ENCODE measurements around the gene HSD17B8. TPM values are rescaled to one million over a fixed set of nuclear protein-coding genes. Genes with fewer than 3 reads are reported as not detected.

Gene HSD17B8
- total RNA-seq, 1 experiment from 2014 or later, result 22.0 TPM

DNA sequence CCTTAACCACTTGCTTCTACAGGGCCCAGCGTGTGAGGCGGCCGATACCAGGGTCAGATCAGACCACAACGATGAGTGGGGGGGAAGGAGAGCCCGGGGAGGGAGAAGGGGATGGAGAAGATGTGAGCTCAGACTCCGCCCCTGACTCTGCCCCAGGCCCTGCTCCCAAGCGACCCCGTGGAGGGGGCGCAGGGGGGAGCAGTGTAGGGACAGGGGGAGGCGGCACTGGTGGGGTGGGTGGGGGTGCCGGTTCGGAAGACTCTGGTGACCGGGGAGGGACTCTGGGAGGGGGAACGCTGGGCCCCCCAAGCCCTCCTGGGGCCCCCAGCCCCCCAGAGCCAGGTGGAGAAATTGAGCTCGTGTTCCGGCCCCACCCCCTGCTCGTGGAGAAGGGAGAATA lies 6.7 kb downstream of the HSD17B8 start:
- ChIA-PET CTCF (no interaction called here), POLR2A (no interaction called here)

DNA sequence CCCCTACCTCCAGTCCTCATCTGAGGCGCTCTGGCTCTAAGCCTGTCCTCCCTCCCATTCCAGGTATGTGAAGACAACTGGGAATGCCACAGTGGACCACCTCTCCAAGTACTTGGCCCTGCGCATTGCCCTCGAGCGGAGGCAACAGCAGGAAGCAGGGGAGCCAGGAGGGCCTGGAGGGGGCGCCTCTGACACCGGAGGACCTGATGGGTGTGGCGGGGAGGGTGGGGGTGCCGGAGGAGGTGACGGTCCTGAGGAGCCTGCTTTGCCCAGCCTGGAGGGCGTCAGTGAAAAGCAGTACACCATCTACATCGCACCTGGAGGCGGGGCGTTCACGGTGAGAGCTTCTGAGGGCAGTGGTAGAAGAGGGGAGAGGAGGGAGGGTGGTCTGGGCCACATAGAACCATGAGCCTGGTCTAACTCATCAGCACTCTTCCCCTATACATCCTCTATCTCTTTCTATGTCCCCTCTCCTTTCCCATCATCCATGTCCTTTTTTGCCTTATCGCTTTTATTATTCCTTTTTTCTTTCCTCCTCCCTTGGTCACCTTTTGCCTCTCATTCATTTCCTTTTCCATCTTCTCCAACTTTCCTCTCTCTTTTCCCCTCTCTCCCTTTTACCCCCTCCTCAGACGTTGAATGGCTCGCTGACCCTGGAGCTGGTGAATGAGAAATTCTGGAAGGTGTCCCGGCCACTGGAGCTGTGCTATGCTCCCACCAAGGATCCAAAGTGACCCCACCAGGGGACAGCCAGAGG lies 7.4 kb downstream of the HSD17B8 start:
- Histone ChIP-seq H3K4me3 (replicated peaks in 1 of 2; ENCODE audit: low read depth in 1 of 2, low read length in 2 of 2) (no peak overlapping the region), H3K36me3 (ENCODE audit: control insufficient read depth in 1 of 2, insufficient read depth in 2 of 2, low read length in 2 of 2) (peaks cover 10 to 15% of the 10 kb centered on the region in 2 experiments; a peak in 3 of 4 replicates), H3K9me3 (ENCODE audit: control insufficient read depth in 1 of 2, insufficient read depth in 1 of 2, low read depth in 1 of 2, low read length in 2 of 2) (no peaks in the 10 kb centered on the region), H3K79me2 (ENCODE audit: insufficient read depth, low read length) (peaks cover 15% of the 10 kb centered on the region), H2AFZ (ENCODE audit: low read depth, low read length, poor library complexity, severe bottlenecking) (no peak overlapping the region), H3K4me1 (ENCODE audit: control insufficient read depth in 1 of 2, insufficient read depth in 2 of 2, low read length in 2 of 2) (peaks cover 5 to 18% of the 10 kb centered on the region in 2 experiments), H3K9ac (ENCODE audit: low read length) (no peak overlapping the region), H3K9me2 (ENCODE audit: insufficient read depth) (no peaks in the 10 kb centered on the region), H3K4me2 (ENCODE audit: low read length) (no peak overlapping the region), H3K27ac (ENCODE audit: low read depth, low read length) (no peak overlapping the region), H4K20me1 (ENCODE audit: insufficient read depth) (no peaks in the 10 kb centered on the region), H3K27me3 (ENCODE audit: insufficient read depth, low read length) (no peaks in the 10 kb centered on the region)
- ChIA-PET CTCF (no interaction called here), POLR2A (no interaction called here), RAD21 (ENCODE audit: low non-redundant PET in 1 of 2, low total read pairs in 2 of 2, uncharacterized antibody in 2 of 2, unreplicated experiment in 2 of 2) (no interaction called here)
- ATAC-seq (no peak), DNase-seq (ENCODE audit: low read depth, low spot score) (no peak)
- intact Hi-C loops (cut with micrococcal nuclease), result no loop called here
- TF ChIP-seq SP1 (IDR thresholded peaks at IDR 0.05; ENCODE audit: low read depth), result no peak
- TF ChIP-seq ZFX (IDR thresholded peaks at IDR 0.05), result no peak
- no peak for TF ChIP-seq ZNF274 (IDR thresholded peaks at IDR 0.05; ENCODE audit: low read depth, low read length)
- TF ChIP-seq, protein P1, sequence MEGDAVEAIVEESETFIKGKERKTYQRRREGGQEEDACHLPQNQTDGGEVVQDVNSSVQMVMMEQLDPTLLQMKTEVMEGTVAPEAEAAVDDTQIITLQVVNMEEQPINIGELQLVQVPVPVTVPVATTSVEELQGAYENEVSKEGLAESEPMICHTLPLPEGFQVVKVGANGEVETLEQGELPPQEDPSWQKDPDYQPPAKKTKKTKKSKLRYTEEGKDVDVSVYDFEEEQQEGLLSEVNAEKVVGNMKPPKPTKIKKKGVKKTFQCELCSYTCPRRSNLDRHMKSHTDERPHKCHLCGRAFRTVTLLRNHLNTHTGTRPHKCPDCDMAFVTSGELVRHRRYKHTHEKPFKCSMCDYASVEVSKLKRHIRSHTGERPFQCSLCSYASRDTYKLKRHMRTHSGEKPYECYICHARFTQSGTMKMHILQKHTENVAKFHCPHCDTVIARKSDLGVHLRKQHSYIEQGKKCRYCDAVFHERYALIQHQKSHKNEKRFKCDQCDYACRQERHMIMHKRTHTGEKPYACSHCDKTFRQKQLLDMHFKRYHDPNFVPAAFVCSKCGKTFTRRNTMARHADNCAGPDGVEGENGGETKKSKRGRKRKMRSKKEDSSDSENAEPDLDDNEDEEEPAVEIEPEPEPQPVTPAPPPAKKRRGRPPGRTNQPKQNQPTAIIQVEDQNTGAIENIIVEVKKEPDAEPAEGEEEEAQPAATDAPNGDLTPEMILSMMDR (IDR thresholded peaks at IDR 0.05 in 2 of 3, conservative IDR thresholded peaks at IDR 0.05 in 1 of 3; ENCODE audit: borderline replicate concordance in 1 of 3, insufficient read depth in 1 of 3, low read depth in 2 of 3, low read length in 2 of 3), result peak in 2 of 3 experiments; percentile 13 to 23; a peak in 1 of 6 replicates
- no TSS peak for BruUV-seq (replicated peaks)

More for the DNA sequence above, 6.7 kb downstream of the HSD17B8 start:
- intact Hi-C loops (cut with micrococcal nuclease), result no loop called here
- H3K9me2 ChIP-seq (ENCODE audit: insufficient read depth), result no peaks in the 10 kb centered on the region
- TF ChIP-seq FOSL1 (IDR thresholded peaks at IDR 0.05; ENCODE audit: low read depth) (no peak), ZFX (IDR thresholded peaks at IDR 0.05) (no peak), YY1 (IDR thresholded peaks at IDR 0.05; ENCODE audit: extremely low read depth, insufficient replicate concordance, low read depth, low read length) (no peak), CBX3 (IDR thresholded peaks at IDR 0.05; ENCODE audit: low read depth) (no peak), POLR2AphosphoS5 (IDR thresholded peaks at IDR 0.05; ENCODE audit: low read depth, low read length) (no peak), SRF (IDR thresholded peaks at IDR 0.05; ENCODE audit: low read depth) (no peak), SIN3A (IDR thresholded peaks at IDR 0.05; ENCODE audit: low read depth) (no peak), CEBPB (IDR thresholded peaks at IDR 0.05; ENCODE audit: low read depth) (no peak), SP1 (IDR thresholded peaks at IDR 0.05; ENCODE audit: low read depth) (no peak), JUND (IDR thresholded peaks at IDR 0.05) (no peak), POLR2A (IDR thresholded peaks at IDR 0.05; ENCODE audit: borderline replicate concordance, extremely low read depth, insufficient read depth, insufficient read length) (no peak), ELF1 (IDR thresholded peaks at IDR 0.05; ENCODE audit: borderline replicate concordance, low read depth) (no peak), EZH2 (IDR thresholded peaks at IDR 0.05) (no peak)
- TF ChIP-seq, protein P2, sequence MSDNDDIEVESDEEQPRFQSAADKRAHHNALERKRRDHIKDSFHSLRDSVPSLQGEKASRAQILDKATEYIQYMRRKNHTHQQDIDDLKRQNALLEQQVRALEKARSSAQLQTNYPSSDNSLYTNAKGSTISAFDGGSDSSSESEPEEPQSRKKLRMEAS (IDR thresholded peaks at IDR 0.05), result no peak
- RAD21 ChIA-PET (ENCODE audit: low non-redundant PET in 1 of 2, low total read pairs in 2 of 2, uncharacterized antibody in 2 of 2, unreplicated experiment in 2 of 2), result no interaction called here
- no peak overlapping the region for H3K4me3 ChIP-seq (replicated peaks in 1 of 2; ENCODE audit: low read depth in 1 of 2, low read length in 2 of 2)
- H3K36me3 ChIP-seq (ENCODE audit: control insufficient read depth in 1 of 2, insufficient read depth in 2 of 2, low read length in 2 of 2), result peaks cover 10 to 15% of the 10 kb centered on the region in 2 experiments; a peak in 3 of 4 replicates
- peaks cover 12 to 25% of the 10 kb centered on the region in 2 experiments for H3K4me1 ChIP-seq (ENCODE audit: control insufficient read depth in 1 of 2, insufficient read depth in 2 of 2, low read length in 2 of 2)
- H2AFZ ChIP-seq (ENCODE audit: low read depth, low read length, poor library complexity, severe bottlenecking), result no peak overlapping the region
- no peak overlapping the region for H3K9ac ChIP-seq (ENCODE audit: low read length)
- BruUV-seq (replicated peaks), result no TSS peak
- no peak for DNase-seq (ENCODE audit: low read depth, low spot score)
- H3K27ac ChIP-seq (ENCODE audit: low read depth, low read length), result no peak overlapping the region
- no peak for ATAC-seq
- H3K9me3 ChIP-seq (ENCODE audit: control insufficient read depth in 1 of 2, insufficient read depth in 1 of 2, low read depth in 1 of 2, low read length in 2 of 2), result no peaks in the 10 kb centered on the region
- no peaks in the 10 kb centered on the region for H3K27me3 ChIP-seq (ENCODE audit: insufficient read depth, low read length)
- H3K4me2 ChIP-seq (ENCODE audit: low read length), result no peak overlapping the region
- H3K79me2 ChIP-seq (ENCODE audit: insufficient read depth, low read length), result peaks cover 15% of the 10 kb centered on the region
- H4K20me1 ChIP-seq (ENCODE audit: insufficient read depth), result no peaks in the 10 kb centered on the region

Measured in HCT116 (cell line).